ENCODE measurements around the gene NONO.
"Not testable (repeated sequence)": the region's sequence is repeated elsewhere in the genome, so short reads cannot be mapped to it uniquely, and the experiment has no call there.

- TF ChIP-seq, protein P1, sequence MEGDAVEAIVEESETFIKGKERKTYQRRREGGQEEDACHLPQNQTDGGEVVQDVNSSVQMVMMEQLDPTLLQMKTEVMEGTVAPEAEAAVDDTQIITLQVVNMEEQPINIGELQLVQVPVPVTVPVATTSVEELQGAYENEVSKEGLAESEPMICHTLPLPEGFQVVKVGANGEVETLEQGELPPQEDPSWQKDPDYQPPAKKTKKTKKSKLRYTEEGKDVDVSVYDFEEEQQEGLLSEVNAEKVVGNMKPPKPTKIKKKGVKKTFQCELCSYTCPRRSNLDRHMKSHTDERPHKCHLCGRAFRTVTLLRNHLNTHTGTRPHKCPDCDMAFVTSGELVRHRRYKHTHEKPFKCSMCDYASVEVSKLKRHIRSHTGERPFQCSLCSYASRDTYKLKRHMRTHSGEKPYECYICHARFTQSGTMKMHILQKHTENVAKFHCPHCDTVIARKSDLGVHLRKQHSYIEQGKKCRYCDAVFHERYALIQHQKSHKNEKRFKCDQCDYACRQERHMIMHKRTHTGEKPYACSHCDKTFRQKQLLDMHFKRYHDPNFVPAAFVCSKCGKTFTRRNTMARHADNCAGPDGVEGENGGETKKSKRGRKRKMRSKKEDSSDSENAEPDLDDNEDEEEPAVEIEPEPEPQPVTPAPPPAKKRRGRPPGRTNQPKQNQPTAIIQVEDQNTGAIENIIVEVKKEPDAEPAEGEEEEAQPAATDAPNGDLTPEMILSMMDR (IDR thresholded peaks at IDR 0.05), result not testable (repeated sequence)
- TF ChIP-seq EP300, POLR2AphosphoS5 (IDR thresholded peaks at IDR 0.05): not testable (repeated sequence)
Observed at GRCh38 chrX:71268624-71269023, 14.8 kb upstream of the NONO start.
